HCT116 (cell line): Measurements from ENCODE around the gene COA1.

Experiments used
- CEBPB ChIP-seq: IDR thresholded peaks from 2 replicates; pipeline ENCODE4 v1.6.1; 2012; ENCODE audit warnings: low read depth
- EZH2 ChIP-seq: fragments of 200-600 bp; sonication (generic); IDR thresholded peaks from 2 replicates; pipeline ENCODE4 v1.6.1; 2017; ENCODE audit warnings: antibody characterized with exemption, mixed run types
- EZH2phosphoT487 ChIP-seq: fragments of 200-600 bp; IDR thresholded peaks from 2 replicates; pipeline ENCODE4 v1.6.1; 2018; ENCODE audit warnings: antibody characterized with exemption, borderline replicate concordance
- POLR2A ChIP-seq: IDR thresholded peaks from 2 replicates; pipeline ENCODE4 v1.7.0; 2011; ENCODE audit warnings: borderline replicate concordance; ENCODE audit not compliant: insufficient read depth, insufficient read length; ENCODE audit errors: extremely low read depth
- POLR2AphosphoS5 ChIP-seq: IDR thresholded peaks from 2 replicates; pipeline ENCODE4 v1.6.1; 2011; ENCODE audit warnings: mild to moderate bottlenecking, low read depth, low read length, moderate library complexity
- TCF7L2 ChIP-seq: IDR thresholded peaks from 2 replicates; pipeline ENCODE4 v1.7.0; 2011; ENCODE audit warnings: borderline replicate concordance, inconsistent platforms; ENCODE audit not compliant: insufficient read depth, insufficient read length; ENCODE audit errors: extremely low read depth
- TF ChIP-seq, protein P1 (sequence below): IDR thresholded peaks from 2 replicates; pipeline ENCODE4 v1.6.1; 2012
- TF ChIP-seq, protein P2 (sequence below), 3 experiments: fragments of 200-600 bp in 1 of 3; sonication (generic) in 1 of 3; IDR thresholded peaks in 2 of 3; conservative IDR thresholded peaks in 1 of 3; 2 replicates each; pipeline ENCODE4 v1.5.1; 2012 to 2017; ENCODE audit warnings: low read depth in 2 of 3, low read length in 2 of 3, antibody characterized with exemption in 1 of 3, borderline replicate concordance in 1 of 3, control low read depth in 1 of 3, mild to moderate bottlenecking in 1 of 3, mixed read lengths in 1 of 3, mixed run types in 1 of 3, moderate library complexity in 1 of 3; ENCODE audit not compliant: insufficient read depth in 1 of 3

DNA sequence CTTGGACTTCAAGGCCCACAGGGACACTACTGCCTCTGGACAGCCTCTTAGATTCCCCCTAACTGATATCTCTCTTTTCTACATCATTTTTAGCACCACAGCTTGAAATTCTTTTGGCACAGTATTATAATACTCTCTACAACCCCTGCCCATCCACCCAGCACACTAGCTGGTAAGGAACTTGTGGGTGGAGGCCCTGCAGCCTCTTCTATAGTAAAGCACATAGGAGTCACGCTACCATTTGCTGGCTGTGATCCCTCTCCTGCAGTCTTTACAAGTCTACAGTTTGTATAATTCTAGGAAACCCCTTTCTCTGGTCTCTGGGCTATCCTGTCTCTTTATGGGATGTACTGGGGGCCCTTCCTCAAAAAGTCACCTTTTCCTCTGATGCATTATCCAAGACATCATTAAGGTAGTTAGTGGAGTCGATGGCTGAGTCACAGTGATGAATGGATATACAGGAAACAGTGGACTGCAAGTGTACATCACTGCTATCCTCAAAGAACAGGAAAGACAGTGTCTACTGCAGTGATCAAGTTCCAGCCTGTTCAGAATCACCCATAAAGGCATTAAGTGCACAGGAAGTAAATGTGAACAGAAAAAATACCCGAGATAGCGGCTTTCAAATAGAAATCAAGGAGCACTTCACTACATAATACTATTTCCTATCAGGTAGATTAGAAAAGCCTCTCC lies 92.1 kb downstream of the COA1 start:
- TF ChIP-seq POLR2AphosphoS5 = no peak
- no peak for TF ChIP-seq POLR2A
- TF ChIP-seq, protein P1, sequence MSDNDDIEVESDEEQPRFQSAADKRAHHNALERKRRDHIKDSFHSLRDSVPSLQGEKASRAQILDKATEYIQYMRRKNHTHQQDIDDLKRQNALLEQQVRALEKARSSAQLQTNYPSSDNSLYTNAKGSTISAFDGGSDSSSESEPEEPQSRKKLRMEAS = no peak
- TF ChIP-seq, protein P2, sequence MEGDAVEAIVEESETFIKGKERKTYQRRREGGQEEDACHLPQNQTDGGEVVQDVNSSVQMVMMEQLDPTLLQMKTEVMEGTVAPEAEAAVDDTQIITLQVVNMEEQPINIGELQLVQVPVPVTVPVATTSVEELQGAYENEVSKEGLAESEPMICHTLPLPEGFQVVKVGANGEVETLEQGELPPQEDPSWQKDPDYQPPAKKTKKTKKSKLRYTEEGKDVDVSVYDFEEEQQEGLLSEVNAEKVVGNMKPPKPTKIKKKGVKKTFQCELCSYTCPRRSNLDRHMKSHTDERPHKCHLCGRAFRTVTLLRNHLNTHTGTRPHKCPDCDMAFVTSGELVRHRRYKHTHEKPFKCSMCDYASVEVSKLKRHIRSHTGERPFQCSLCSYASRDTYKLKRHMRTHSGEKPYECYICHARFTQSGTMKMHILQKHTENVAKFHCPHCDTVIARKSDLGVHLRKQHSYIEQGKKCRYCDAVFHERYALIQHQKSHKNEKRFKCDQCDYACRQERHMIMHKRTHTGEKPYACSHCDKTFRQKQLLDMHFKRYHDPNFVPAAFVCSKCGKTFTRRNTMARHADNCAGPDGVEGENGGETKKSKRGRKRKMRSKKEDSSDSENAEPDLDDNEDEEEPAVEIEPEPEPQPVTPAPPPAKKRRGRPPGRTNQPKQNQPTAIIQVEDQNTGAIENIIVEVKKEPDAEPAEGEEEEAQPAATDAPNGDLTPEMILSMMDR (IDR thresholded peaks at IDR 0.05 in 2 of 3, conservative IDR thresholded peaks at IDR 0.05 in 1 of 3; ENCODE audit: borderline replicate concordance in 1 of 3, insufficient read depth in 1 of 3, low read depth in 2 of 3, low read length in 2 of 3) = no peak
- TF ChIP-seq CEBPB = no peak
- no peak for TF ChIP-seq EZH2phosphoT487
- no peak for TF ChIP-seq TCF7L2
- TF ChIP-seq EZH2 = no peak
